Neural cell (in vitro differentiated cells): ENCODE measurements around the gene IQCH.

ENCODE experiments used
- CTCF ChIP-seq: fragments of 450-650 bp; IDR thresholded peaks from 2 replicates; pipeline ENCODE4 v1.5.1; 2014; ENCODE audit warnings: antibody characterized with exemption, mild to moderate bottlenecking, moderate library complexity; ENCODE audit not compliant: poor library complexity, severe bottlenecking
- POLR2AphosphoS5 ChIP-seq: IDR thresholded peaks from 2 replicates; pipeline ENCODE4 v1.6.1; 2012
- SMC3 ChIP-seq: fragments of 450-650 bp; conservative IDR thresholded peaks from 2 replicates; pipeline ENCODE4 v1.6.1; 2014; ENCODE audit warnings: antibody characterized with exemption, mild to moderate bottlenecking, moderate library complexity; ENCODE audit not compliant: poor library complexity

- TF ChIP-seq CTCF, result no peak
- TF ChIP-seq SMC3, result no peak
- no peak for TF ChIP-seq POLR2AphosphoS5
These were observed 203.9 kb downstream of the IQCH start for GRCh38 chr15:67458331-67459029.
